HG02884 (cell line): ENCODE results near the gene COA5.
"Not testable (repeated sequence)": the region's sequence is repeated elsewhere in the genome, so short reads cannot be mapped to it uniquely, and the experiment has no call there.

ENCODE experiments used
- ATAC-seq: cut with Tn5 transposase; IDR thresholded peaks from one replicate; pipeline ENCODE4 v1.9.1; 2021; ENCODE audit warnings: mild to moderate bottlenecking, moderate library complexity; ENCODE audit not compliant: unreplicated experiment

Gene COA5

GRCh38 chr2:98607104-98607503 lies 1.2 kb downstream of the COA5 start:
- no peak for ATAC-seq

DNA sequence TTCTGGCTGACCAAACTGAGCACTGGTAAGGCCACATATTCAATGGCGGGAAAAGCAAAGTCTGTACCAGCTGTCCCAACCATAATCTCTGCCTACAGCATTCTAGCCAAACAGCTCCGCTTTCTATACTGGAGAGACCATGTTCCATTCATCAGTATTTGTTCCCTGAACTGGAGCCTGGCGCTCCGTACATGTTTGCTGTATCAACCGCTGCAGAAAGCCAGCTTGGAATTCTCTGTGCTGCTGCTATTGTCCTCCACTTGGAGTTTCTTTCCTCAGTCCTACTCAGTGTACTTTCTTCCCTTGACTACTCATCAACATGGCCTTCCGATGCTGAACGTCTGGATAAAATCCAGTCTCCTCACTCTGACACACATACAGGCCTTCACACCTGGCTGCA lies 1.9 kb downstream of the COA5 start:
- no peak for ATAC-seq

- no peak for ATAC-seq
Measured at GRCh38 chr2:98605076-98605475, 3.2 kb downstream of the COA5 start.

DNA sequence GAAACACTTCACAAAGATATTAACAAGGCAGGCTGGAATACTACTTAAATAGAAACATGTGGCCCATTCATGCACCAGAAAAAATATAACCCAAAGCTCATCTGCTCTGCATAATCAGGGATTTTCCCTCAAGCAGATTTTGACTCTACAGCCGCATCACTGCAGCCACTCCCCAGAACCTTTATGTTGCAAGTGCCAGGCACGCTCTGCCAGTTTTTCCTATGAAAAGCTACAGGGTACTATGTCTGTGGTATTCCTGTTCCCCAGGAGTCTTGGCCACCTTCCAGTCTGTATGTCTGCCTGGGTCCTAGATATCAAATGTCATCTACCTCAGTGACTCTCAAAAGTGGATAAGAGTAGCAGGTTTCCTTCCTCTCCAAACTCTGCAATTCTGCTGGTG lies 3.8 kb downstream of the COA5 start:
- no peak for ATAC-seq

DNA sequence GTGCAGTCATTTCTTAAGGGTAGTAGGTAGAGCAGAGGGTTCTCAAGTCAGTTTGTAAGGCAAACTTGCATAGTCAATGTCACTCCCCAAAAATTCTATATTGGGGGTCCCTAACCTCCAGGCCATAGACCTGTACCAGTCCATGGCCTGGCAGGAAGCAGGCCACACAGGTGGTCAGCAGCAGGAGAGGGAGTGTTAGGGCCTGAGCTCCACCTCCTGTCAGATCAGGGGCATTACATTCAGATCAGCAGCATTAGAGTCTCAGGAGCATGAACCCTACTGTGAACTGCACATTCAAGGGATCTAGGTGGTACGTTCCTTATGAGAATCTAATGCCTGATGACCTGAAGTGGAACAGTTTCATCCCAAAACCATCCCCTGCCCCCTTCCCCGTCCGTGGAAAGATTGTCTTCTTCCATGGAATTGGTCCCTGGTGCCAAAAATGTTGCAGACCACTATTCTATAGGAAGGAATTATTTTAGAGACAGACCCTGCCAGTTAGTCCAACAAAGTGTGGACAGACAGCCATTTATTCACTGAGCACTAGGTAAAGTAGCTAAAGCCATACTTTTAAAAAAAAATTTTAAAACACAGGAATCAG lies 6.7 kb downstream of the COA5 start:
- ATAC-seq: peak; percentile 66

DNA sequence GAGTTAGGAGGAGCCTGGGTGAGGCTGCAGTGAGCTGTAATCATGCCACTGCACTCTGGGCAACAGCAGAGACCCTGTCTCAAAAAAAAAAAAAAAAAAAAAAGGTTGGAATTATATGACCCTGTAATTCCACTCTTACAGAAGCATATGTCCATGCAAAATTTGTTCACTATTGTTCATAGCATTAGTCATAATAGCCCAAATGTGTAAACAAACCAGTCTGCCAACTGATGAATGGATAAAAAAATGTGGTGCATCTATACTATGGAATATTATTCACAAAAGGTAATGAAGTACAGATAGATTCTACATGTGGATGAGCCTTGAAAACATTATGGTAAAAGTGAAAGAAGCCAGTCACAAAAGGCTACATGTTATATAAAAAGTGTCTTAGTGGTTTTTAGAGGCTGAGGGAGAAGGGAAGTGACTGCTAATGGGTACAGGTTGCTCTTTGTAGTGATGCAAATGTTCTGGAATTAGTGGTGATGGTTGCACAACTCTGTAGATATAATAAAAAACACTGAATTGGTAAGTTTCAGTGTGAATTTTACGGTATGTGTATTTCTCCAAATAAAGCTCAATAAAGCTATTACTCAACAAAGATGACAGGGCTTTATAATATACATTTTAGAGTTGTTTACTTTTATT lies 9.4 kb downstream of the COA5 start:
- ATAC-seq: no peak

DNA sequence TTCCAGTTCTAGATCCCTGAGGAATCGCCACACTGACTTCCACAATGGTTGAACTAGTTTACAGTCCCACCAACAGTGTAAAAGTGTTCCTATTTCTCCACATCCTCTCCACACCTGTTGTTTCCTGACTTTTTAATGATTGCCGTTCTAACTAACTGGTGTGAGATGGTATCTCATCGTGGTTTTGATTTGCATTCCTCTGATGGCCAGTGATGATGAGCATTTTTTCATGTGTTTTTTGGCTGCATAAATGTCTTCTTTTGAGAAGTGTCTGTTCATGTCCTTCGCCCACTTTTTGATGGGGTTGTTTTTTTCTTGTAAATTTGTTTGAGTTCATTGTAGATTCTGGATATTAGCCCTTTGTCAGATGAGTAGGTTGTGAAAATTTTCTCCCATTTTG lies 13.6 kb downstream of the COA5 start:
- ATAC-seq: not testable (repeated sequence)

DNA sequence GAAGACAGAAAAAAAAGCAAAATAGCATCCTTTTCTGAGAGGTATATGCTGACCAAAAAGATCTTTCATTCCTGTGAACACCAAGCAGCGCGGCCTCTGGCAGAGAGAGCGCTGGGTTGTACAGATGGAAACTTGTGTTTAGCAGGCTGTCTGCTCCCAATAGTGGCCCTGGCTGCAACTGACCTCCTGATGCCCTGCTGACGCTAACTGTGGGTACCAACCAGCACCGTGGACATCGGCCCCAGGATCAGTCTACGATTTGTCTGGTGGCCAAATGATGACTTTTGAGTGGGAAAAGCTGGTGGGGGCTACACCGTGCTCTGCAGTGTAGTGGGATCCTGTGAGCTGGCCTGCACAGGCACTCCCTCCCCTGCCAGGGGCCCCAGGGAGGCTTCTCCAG lies 15.7 kb downstream of the COA5 start:
- no peak for ATAC-seq

DNA sequence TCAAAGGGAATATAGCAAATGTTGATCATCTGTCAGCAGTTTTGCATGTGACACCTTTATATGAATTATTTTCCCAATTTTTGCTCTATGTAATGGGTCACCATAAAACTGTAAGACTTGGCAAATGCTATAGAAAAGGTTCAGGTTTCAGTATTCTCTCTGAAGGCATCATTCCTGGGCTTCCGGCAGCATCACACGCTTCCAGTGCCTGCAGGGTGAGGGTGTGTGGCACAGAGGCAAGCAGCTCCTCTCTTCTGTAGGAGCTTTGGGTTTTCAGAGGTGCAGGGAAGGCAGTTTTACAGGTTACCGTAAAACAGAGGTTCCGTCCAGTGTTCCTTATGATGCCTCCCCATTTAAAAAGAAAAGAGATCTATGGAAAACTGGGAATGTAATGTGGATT lies 18.8 kb downstream of the COA5 start:
- ATAC-seq: no peak

- no peak for ATAC-seq
Measured at GRCh38 chr2:98588880-98589431, 19.4 kb downstream of the COA5 start.

DNA sequence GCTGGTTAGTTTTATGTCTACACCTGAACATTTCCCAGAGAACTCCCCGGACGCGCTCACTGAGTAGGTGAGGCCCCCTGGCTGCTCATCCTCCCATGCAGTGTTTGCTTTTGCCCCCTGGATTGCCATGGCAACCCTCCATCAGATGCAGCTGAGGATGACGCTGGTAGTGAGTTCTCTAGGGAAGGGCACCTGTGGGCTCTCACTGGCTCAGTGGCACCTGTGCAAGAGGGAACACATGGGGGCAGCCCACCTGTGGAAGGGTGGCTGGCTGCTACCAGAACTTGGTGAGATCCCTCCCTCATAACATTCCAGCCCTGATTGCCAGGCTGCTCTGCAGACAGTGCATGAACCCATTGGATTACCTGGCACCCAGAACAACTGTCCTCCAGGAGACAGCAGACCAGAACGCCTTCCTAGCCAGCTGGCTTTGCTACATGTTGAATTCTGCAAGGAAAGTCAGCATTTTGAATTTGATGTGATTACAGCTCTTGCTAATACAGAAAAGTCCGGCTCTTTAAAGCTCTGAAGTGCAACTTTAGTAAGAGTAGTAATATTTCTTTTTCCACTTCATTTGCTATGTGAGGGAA lies 21.7 kb downstream of the COA5 start:
- ATAC-seq: no peak

DNA sequence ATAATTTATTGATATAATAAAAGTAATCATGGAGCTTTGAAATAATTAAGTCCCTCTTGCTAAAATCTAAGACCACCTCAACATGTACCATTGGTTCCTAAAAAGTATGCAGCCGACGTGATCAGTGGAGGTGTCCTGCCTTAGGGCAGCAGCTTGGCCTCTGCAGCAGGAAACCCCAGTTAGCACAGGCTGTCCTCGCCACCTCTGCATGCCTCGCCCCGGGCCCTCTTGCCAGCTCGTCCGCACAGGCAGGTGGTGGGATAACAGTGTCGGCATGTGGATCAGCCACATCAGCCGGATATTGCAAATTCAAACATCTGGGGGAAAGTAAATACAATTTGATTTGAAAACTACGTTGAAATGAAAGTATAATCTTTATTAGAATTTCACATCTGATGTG lies 22.9 kb downstream of the COA5 start:
- ATAC-seq: no peak

- no peak for ATAC-seq
Measured at GRCh38 chr2:98583816-98584618, 24.3 kb downstream of the COA5 start.

GRCh38 chr2:98583276-98583675 lies 25.0 kb downstream of the COA5 start:
- no peak for ATAC-seq

GRCh38 chr2:98582523-98582922 lies 25.8 kb downstream of the COA5 start:
- ATAC-seq: no peak

DNA sequence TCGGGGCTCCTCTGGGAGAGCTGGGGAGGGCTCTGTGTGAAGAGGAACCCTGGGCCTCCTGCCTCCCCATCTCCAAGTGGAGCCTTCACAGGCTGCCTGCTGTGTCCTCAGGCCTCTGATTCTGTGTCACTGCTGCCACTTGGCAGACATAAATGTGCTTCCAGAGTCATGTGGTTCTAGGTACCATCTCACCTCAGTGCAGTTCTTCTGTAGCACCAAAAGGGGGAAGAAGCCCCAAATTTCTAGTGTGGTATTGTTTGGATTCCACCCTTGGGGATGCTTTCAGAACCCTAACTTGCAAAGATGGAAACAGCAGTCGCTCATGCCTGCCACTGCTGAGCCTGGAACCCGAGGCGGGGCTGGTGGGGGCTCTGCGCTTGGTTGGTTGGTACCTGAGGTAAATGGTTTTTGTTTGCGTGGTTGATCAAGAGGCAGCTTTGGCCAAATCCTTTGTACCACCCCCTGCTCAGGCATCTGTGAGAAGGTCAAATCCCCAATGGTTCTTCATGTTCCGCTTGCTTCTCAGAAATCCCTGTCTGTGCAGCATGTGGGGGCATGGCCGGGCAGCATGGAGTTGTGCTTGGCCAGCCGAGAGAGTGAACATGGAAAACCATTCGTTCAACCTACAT lies 27.5 kb downstream of the COA5 start:
- no peak for ATAC-seq

DNA sequence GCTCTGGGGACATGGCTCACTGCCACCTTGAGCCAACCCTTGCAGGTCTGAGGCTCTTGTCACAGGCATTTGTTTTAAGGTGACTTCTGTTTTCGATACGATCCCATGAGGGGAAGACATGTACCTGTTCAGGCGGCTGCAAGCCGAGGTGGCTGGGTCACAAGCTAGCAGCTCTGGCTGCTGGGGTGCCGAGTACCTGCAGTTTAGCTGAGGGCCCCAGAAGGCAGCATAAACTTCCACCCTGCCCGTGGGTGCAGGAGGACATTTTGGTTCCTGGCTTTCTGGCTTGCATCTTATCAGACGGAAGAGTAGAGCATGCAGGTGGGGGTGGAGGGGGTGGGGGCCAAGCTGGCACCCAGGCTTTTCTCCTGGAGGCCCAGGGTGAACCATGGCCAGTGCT lies 28.4 kb downstream of the COA5 start:
- no peak for ATAC-seq

DNA sequence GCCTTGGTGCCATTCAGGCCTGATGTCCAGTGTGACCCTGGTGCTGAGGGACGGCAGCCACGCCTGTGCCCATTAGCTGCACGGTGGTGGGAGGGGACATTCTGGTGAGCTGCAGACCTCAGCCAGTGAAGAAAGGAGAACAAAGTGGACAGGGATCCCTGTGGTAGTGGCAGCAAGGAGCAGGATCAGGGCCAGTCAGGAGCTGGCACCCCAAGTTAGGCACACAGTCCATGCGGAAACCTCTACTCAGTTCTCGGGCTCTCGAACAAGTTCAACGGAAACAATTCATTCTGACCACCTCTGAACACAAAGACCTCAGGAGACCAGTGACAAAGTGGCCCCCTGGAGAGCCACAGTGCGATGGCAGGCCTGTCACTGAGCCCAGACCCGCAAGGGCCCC lies 30.1 kb downstream of the COA5 start:
- no peak for ATAC-seq

DNA sequence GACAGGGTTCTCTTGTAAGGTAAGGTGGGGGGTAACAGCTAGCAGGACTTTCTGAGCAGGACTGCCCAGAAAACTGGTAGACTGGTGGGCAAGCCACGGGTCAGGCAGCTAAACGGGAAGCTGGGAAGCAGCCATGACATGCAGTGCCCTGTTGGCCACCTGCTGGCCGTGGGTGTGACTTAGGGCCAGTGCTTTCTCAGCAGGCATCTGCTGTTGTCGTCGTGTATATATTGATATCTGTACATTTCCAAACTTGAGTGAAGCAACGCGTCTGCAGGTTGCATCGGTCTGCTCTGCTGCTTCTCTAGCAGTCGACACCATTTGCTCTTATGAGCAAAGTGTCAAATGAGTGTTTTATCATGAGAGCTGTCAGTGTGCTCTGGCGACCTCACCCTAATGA lies 31.0 kb downstream of the COA5 start:
- ATAC-seq: no peak

DNA sequence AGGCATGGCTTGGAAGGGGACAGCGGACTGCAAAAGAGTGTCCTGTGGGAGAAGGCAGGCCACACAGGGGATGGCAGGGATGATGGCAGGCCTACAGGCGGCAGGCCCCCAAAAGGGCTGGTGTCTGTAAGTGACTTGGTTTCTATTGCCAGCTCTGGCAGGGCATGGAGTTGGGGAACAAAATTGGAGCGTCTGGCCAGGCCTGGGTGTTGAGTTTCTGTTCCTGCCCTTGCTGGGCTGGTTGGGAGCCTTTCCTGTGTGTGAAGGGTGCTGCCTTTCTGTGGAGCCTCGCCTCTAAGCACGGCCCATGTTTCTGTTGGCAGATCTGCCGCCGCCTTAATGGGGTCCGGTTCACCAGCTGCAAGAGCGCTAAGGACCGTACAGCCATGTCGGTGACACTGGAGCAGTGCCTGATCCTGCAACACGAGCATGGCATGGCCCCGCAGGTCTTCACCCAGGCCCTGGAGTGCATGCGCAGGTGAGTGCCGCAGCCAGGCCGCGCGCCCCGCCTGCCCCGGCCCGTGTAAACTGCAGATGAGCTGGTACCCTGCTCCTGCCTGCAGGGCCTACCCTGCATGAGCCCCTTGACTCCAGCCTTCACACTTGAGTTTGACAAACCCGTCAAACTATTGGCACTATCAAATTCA lies 31.5 kb downstream of the COA5 start:
- no peak for ATAC-seq

DNA sequence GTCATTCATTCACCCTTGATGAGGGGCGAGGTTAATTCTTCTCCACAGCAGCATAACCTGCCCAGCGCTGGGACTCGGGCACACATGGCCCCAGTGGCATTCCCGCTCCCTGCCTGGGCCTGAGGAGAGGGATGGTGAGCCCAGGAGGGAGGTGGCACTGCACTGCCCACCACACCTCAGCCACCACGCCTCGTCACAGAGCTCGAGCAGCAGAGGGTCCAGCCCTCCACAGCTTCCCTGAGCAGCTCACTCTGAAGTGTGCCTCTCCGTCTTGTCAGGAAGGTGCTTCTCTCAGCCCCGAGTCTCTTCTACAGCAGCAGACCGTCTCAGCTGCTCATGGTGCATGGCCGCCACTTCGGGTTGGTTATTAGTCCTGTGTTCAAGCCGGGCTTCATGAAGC lies 34.9 kb downstream of the COA5 start:
- no peak for ATAC-seq
